Activated CD4-positive, alpha-beta T cell treated with anti-CD3 and anti-CD28 coated beads, Interleukin-2, amount 50 U/mL, for 24 hours (primary cell): ENCODE results near the gene CYP2U1.
A peak's percentile ranks its signal among the peaks of the same experiment; 100 is the strongest.
"Not testable (repeated sequence)": the region's sequence is repeated elsewhere in the genome, so short reads cannot be mapped to it uniquely, and the experiment has no call there.

ENCODE experiments used
- DNase-seq, 2 donors: peaks; one replicate each; pipeline ENCODE4 v3.0.0-alpha.2; 2020; ENCODE audit warnings: low read depth in 1 of 2, low spot score in 1 of 2

The CYP2U1 gene

GRCh38 chr4:107917500-107917899 lies 13.8 kb upstream of the CYP2U1 start:
- no peak for DNase-seq

GRCh38 chr4:107922486-107923473 lies 8.6 kb upstream of the CYP2U1 start:
- no peak for DNase-seq

- DNase-seq = not testable (repeated sequence)
Observed at GRCh38 chr4:107925713-107926112, 5.6 kb upstream of the CYP2U1 start.

GRCh38 chr4:107926875-107927274 lies 4.5 kb upstream of the CYP2U1 start:
- DNase-seq = not testable (repeated sequence)

- DNase-seq = peak in 1 of 2 donors; percentile 3
Observed at GRCh38 chr4:107931775-107932321, 499 bp downstream of the CYP2U1 start.

GRCh38 chr4:107935246-107935645 lies 3.9 kb downstream of the CYP2U1 start:
- DNase-seq = no peak

- no peak for DNase-seq
Observed at GRCh38 chr4:107937040-107937439, 5.7 kb downstream of the CYP2U1 start.

GRCh38 chr4:107939307-107939706 lies 8.0 kb downstream of the CYP2U1 start:
- no peak for DNase-seq

GRCh38 chr4:107945809-107946208 lies 14.5 kb downstream of the CYP2U1 start:
- no peak for DNase-seq

- DNase-seq = no peak
Observed at GRCh38 chr4:107950746-107951540, 19.6 kb downstream of the CYP2U1 start.

GRCh38 chr4:107951551-107951950 lies 20.2 kb downstream of the CYP2U1 start:
- DNase-seq = no peak

GRCh38 chr4:107956011-107956410 lies 24.7 kb downstream of the CYP2U1 start:
- no peak for DNase-seq

GRCh38 chr4:107966903-107967302 lies 35.6 kb downstream of the CYP2U1 start:
- DNase-seq = no peak

- not testable (repeated sequence) for DNase-seq
Observed at GRCh38 chr4:107967519-107967918, 36.2 kb downstream of the CYP2U1 start.

GRCh38 chr4:107967921-107968320 lies 36.6 kb downstream of the CYP2U1 start:
- not testable (repeated sequence) for DNase-seq

- no peak for DNase-seq
Observed at GRCh38 chr4:107970063-107970798, 38.9 kb downstream of the CYP2U1 start.

GRCh38 chr4:107972605-107973004 lies 41.3 kb downstream of the CYP2U1 start:
- DNase-seq = no peak

- DNase-seq = no peak
Observed at GRCh38 chr4:107974523-107974922, 43.2 kb downstream of the CYP2U1 start.

- no peak for DNase-seq
Observed at GRCh38 chr4:107977482-107977881, 46.1 kb downstream of the CYP2U1 start.

- no peak for DNase-seq
Observed at GRCh38 chr4:107977966-107978705, 46.8 kb downstream of the CYP2U1 start.
